A549 (cell line): ENCODE results near the gene FHIT.

Experiments
- BHLHE40 ChIP-seq: IDR thresholded peaks from 2 replicates; pipeline ENCODE4 v1.6.1; 2012; ENCODE audit warnings: low read depth, low read length, inconsistent platforms
- MAX ChIP-seq: IDR thresholded peaks from 2 replicates; pipeline ENCODE4 v1.6.1; 2012
- POLR2A ChIP-seq: IDR thresholded peaks from 2 replicates; pipeline ENCODE4 v1.6.1; 2012; ENCODE audit warnings: mild to moderate bottlenecking, low read length
- POLR2AphosphoS2 ChIP-seq: conservative IDR thresholded peaks from 2 replicates; pipeline ENCODE4 v1.6.1; 2012; ENCODE audit warnings: low read length, improper control_type of control experiment, inconsistent platforms
- SMC3 ChIP-seq: fragments of >200 bp; sonication (Bioruptor Twin); formaldehyde crosslinking; IDR thresholded peaks from 3 replicates; pipeline ENCODE4 v1.6.1; 2018; ENCODE audit warnings: inconsistent platforms
- USF2 ChIP-seq: fragments of 450-650 bp; IDR thresholded peaks from 2 replicates; pipeline ENCODE4 v1.6.1; 2014; ENCODE audit warnings: antibody characterized with exemption

GRCh38 chr3:59821274-59821673 lies 1430.0 kb downstream of the FHIT start:
- TF ChIP-seq MAX (no peak), SMC3 (no peak), USF2 (no peak), BHLHE40 (no peak), POLR2AphosphoS2 (no peak), POLR2A (no peak)
